ENCODE measurements around the gene CDC42BPB.

GRCh38 chr14:102947321-102948103 is 109.8 kb downstream of the CDC42BPB start:
- TF ChIP-seq CTCF (IDR thresholded peaks at IDR 0.05) (no peak), POLR2AphosphoS5 (IDR thresholded peaks at IDR 0.05; ENCODE audit: low read depth, low read length) (no peak), REST (IDR thresholded peaks at IDR 0.05; ENCODE audit: insufficient read depth in 1 of 2, low read depth in 2 of 2, low read length in 1 of 2) (no peak)

Measured in Panc1 (cell line).